Measurements from ENCODE around the gene UNC13D.
A peak's percentile ranks its signal among the peaks of the same experiment; 100 is the strongest.
"Not testable (repeated sequence)": the region's sequence is repeated elsewhere in the genome, so short reads cannot be mapped to it uniquely, and the experiment has no call there.

UNC13D gene

DNA sequence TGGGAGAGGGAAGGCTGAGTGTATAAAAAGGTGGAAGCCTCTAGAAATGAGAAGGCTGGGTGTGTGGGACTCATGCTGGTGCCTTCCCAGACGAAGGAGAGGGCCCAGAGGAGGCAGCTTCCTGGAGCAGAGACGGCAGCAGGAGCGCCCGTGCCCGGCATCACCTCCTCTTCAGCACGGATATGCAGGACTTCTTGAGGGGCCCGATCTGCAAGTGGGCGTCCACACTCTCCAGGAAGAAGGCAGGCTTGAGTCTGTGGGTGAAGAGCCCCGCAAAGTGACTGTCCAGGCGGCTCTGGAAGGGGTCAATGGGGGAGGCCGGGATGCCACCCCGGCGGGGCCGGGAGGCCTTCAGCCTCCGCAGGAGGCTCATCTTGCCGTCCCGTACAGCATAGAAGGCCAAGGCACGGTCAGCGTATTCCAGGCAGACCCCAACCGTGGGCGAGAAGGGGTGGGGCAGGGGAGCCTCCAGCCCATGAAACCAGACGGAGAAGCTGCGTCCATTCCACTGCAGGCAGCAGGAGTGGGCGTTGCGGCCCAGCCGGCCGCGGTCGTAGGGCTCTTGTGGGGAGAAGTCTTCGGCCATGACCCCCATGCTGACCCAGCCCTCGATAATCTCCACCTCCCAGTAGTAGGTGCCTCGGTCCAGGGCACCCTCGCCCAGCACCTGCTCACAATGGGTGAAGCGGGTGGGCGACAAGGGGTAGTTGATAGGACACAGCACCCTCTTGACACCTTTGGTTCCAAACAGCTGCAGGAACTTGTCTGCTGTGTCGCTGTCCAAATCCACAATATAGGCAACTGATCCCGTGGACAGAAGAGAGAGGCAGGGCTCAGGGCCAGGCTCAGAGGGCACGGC is 30.3 kb upstream of the UNC13D start:
- DNase-seq: no peak

GRCh38 chr17:75873587-75874322 is 29.6 kb upstream of the UNC13D start:
- DNase-seq: no peak

- peak in 3 of 4 experiments; percentile 28 to 48 (median 34) for DNase-seq
These were observed 28.5 kb upstream of the UNC13D start for GRCh38 chr17:75872434-75873351.

- not testable (repeated sequence) for DNase-seq
These were observed 26.0 kb upstream of the UNC13D start for GRCh38 chr17:75870228-75870627.

GRCh38 chr17:75869282-75870141 is 25.3 kb upstream of the UNC13D start:
- no peak for DNase-seq

GRCh38 chr17:75868730-75869281 is 24.6 kb upstream of the UNC13D start:
- DNase-seq: not testable (repeated sequence)

- not testable (repeated sequence) for DNase-seq
These were observed 21.4 kb upstream of the UNC13D start for GRCh38 chr17:75865404-75866188.

- not testable (repeated sequence) for DNase-seq
These were observed 20.7 kb upstream of the UNC13D start for GRCh38 chr17:75864887-75865286.

DNA sequence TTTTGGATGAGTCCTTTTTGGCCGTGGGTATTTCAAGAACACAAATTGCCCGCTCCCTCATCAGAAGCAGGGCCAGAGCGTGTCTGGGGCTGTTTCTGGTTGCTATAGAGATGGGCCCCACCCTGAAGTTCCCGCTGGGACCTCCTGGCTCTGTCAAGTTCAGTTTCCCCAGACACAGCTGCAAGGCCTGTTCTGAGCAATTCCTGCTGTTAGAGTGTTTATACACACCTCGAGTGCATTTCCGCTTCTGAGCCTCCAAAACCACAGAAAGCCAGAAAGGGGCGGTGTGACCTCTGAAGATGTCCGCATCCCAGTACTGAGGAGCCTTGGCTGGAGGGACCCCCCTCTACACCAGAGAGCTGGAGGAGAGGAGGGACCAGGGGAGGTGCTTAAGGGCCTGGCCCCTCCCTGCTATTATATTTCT is 20.3 kb upstream of the UNC13D start:
- peak; percentile 30 to 54 (median 48) for DNase-seq

- DNase-seq: no peak
These were observed 17.7 kb upstream of the UNC13D start for GRCh38 chr17:75861927-75862317.

GRCh38 chr17:75859358-75859757 is 15.2 kb upstream of the UNC13D start:
- DNase-seq: not testable (repeated sequence)

GRCh38 chr17:75856062-75856756 is 12.0 kb upstream of the UNC13D start:
- peak in 3 of 4 experiments; percentile 27 to 40 (median 36) for DNase-seq

DNA sequence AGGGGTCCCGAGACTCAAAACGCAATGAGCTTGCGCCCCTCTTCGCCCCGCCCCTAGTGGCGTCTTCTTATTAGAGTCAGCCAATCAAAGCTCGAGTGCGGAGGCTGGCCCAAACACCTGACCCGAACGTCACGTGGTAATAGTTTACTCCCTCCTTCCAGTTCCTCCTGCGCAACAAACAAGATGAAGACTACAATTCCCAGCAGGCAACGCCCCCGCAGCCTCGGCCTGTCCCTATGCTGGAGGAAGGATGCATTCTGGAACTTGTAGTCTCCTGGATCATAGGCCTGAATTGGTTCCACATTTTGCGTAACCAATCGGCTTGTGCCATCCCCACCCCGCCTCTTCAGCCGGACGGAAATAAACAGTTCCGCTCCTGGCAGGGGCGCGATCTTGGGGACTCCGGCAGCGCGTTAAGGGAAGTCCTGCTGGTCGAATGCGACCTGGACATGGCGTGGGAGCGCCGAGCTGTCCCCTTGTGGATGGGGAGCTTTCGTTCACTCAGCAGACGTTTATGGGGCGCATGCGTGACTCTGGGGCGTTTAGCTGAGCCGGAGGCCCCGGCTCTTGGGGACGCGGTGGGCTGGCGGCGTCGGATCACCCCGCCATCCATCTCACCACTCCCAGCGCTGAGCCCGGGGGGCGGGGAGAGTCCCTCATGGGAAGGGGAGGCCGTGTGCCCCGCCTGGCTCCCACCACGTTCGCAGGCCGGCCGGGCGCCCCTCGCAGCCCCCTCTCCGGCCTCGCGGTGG is 11.3 kb upstream of the UNC13D start, which contains the start of gene WBP2:
TSS of gene WBP2 (minus strand) at position 26 of the 752 bp plus-strand sequence. CDS start 38 bp downstream, outside the sequence.
- peak; percentile 99 to 100 (median 100) for DNase-seq

- no peak for DNase-seq
These were observed 10.7 kb upstream of the UNC13D start for GRCh38 chr17:75854881-75855309.

- peak; percentile 58 to 73 (median 67) for DNase-seq
These were observed 10.0 kb upstream of the UNC13D start for GRCh38 chr17:75854101-75854748.

GRCh38 chr17:75853433-75853832 is 9.2 kb upstream of the UNC13D start:
- DNase-seq: no peak

GRCh38 chr17:75851693-75851991 is 7.4 kb upstream of the UNC13D start:
- DNase-seq: not testable (repeated sequence)
